Measurements from ENCODE around the gene SNX20.

The SNX20 gene

GRCh38 chr16:50637716-50638602 is 43.2 kb downstream of the SNX20 start:
- FAIRE-seq = no peak
- no peak for DNase-seq (ENCODE audit: insufficient read length, low spot score)

GRCh38 chr16:50636753-50637374 is 44.2 kb downstream of the SNX20 start:
- DNase-seq (ENCODE audit: insufficient read length, low spot score) (no peak), FAIRE-seq (no peak)

- FAIRE-seq (no peak), DNase-seq (ENCODE audit: insufficient read length, low spot score) (no peak)
Observed at GRCh38 chr16:50635505-50636392, 45.4 kb downstream of the SNX20 start.

GRCh38 chr16:50634947-50635346 is 46.2 kb downstream of the SNX20 start:
- DNase-seq (ENCODE audit: insufficient read length, low spot score) (no peak), FAIRE-seq (no peak)

GRCh38 chr16:50634090-50634489 is 47.0 kb downstream of the SNX20 start:
- DNase-seq (ENCODE audit: insufficient read length, low spot score) (no peak), FAIRE-seq (no peak)

GRCh38 chr16:50632927-50633800 is 47.9 kb downstream of the SNX20 start:
- no peak for DNase-seq (ENCODE audit: insufficient read length, low spot score)
- FAIRE-seq = no peak

GRCh38 chr16:50631985-50632576 is 49.0 kb downstream of the SNX20 start:
- FAIRE-seq = no peak
- no peak for DNase-seq (ENCODE audit: insufficient read length, low spot score)

- no peak for DNase-seq (ENCODE audit: insufficient read length, low spot score)
- no peak for FAIRE-seq
Observed at GRCh38 chr16:50631249-50631984, 49.7 kb downstream of the SNX20 start.

GRCh38 chr16:50630394-50631020 is 50.6 kb downstream of the SNX20 start:
- DNase-seq (ENCODE audit: insufficient read length, low spot score) (no peak), FAIRE-seq (no peak)

GRCh38 chr16:50629334-50629733 is 51.8 kb downstream of the SNX20 start:
- no peak for DNase-seq (ENCODE audit: insufficient read length, low spot score)
- FAIRE-seq = no peak

- no peak for FAIRE-seq
- DNase-seq (ENCODE audit: insufficient read length, low spot score) = no peak
Observed at GRCh38 chr16:50628156-50628802, 52.8 kb downstream of the SNX20 start.

GRCh38 chr16:50627419-50627818 is 53.7 kb downstream of the SNX20 start:
- no peak for DNase-seq (ENCODE audit: insufficient read length, low spot score)

GRCh38 chr16:50626868-50627267 is 54.2 kb downstream of the SNX20 start:
- DNase-seq (ENCODE audit: insufficient read length, low spot score) = no peak
- no peak for FAIRE-seq

More at GRCh38 chr16:50627419-50627818, 53.7 kb downstream of the SNX20 start:
- no peak for FAIRE-seq

- FAIRE-seq (no peak), DNase-seq (ENCODE audit: insufficient read length, low spot score) (no peak)
Observed at GRCh38 chr16:50625374-50625773, 55.7 kb downstream of the SNX20 start.

GRCh38 chr16:50624449-50624970 is 56.6 kb downstream of the SNX20 start:
- FAIRE-seq (no peak), DNase-seq (ENCODE audit: insufficient read length, low spot score) (no peak)

- FAIRE-seq = no peak
- DNase-seq (ENCODE audit: insufficient read length, low spot score) = no peak
Observed at GRCh38 chr16:50622643-50623369, 58.3 kb downstream of the SNX20 start.

GRCh38 chr16:50622029-50622428 is 59.1 kb downstream of the SNX20 start:
- DNase-seq (ENCODE audit: insufficient read length, low spot score) (no peak), FAIRE-seq (no peak)
